Type B pancreatic cell (in vitro differentiated cells): Measurements from ENCODE around the gene MGAT4B. TPM values are rescaled to one million over a fixed set of nuclear protein-coding genes. Genes with fewer than 3 reads are reported as not detected.

Source experiments
- DNase-seq: peaks from one replicate; pipeline ENCODE4 v3.0.0; 2021; ENCODE audit warnings: mixed read lengths; ENCODE audit not compliant: unreplicated experiment; ENCODE audit errors: extremely low spot score
- H3K27ac Mint-ChIP-seq: 2 replicates; pipeline ENCODE4 v1.8.0; 2021; ENCODE audit warnings: mild to moderate bottlenecking, mixed read lengths
- H3K27me3 Mint-ChIP-seq: 2 replicates; pipeline ENCODE4 v1.8.0; 2021; ENCODE audit warnings: mixed read lengths
- H3K36me3 Mint-ChIP-seq: 2 replicates; pipeline ENCODE4 v1.8.0; 2021; ENCODE audit warnings: mixed read lengths
- H3K4me1 Mint-ChIP-seq: one replicate; pipeline ENCODE4 v1.8.0; 2021; ENCODE audit warnings: mixed read lengths; ENCODE audit not compliant: unreplicated experiment
- H3K4me3 Mint-ChIP-seq: 2 replicates; pipeline ENCODE4 v1.8.0; 2021; ENCODE audit warnings: mild to moderate bottlenecking, mixed read lengths
- H3K9me3 Mint-ChIP-seq: 2 replicates; pipeline ENCODE4 v1.8.0; 2021; ENCODE audit warnings: mixed read lengths
- CTCF ChIP-seq: fragments of 200-600 bp; sonication (generic); conservative IDR thresholded peaks from 2 replicates; pipeline ENCODE4 v1.5.0; 2021; ENCODE audit warnings: antibody characterized with exemption, mild to moderate bottlenecking
- total RNA-seq: library from RNA; stranded (reverse); gene quantifications from 2 replicates; pipeline ENCODE4 v1.2.1, GENCODE V29; 2021; ENCODE audit warnings: low replicate concordance

Gene MGAT4B
- total RNA-seq, 1 donor from 2014 or later: 169 TPM

- Mint-ChIP-seq H3K4me3 (no peak overlapping the region), H3K27ac (no peak overlapping the region), H3K4me1 (no peaks in the 10 kb centered on the region), H3K27me3 (no peaks in the 10 kb centered on the region), H3K9me3 (no peaks in the 10 kb centered on the region), H3K36me3 (peaks cover 1% of the 10 kb centered on the region)
- DNase-seq: no peak
- TF ChIP-seq CTCF: no peak
Observed at GRCh38 chr5:179783128-179783527, 23.5 kb downstream of the MGAT4B start.

DNA sequence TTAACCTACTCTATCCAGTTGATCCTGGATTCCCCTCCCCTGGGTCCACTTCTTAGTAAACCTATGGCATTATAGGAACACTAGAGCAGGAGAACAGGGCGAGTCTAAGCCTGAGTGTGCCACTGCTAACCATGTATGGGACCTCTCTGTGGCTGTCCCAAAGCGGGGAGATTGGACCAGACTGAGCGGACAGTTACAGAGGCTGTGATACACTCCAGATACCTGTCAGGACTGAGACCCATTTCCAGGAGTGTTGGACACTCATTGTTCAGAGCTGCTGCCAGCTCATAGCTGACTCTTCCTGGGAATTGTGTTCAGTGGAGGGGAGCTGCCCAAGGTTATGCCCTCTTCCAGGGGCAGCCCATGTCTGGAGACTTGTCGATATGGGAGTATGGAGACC is 24.8 kb downstream of the MGAT4B start:
- no peak for DNase-seq
- Mint-ChIP-seq H3K27me3 (no peaks in the 10 kb centered on the region), H3K27ac (peak overlapping the region; percentile 49), H3K4me1 (no peaks in the 10 kb centered on the region), H3K4me3 (no peak overlapping the region), H3K9me3 (no peaks in the 10 kb centered on the region), H3K36me3 (peaks cover 6% of the 10 kb centered on the region)
- no peak for TF ChIP-seq CTCF

GRCh38 chr5:179780362-179780761 is 26.3 kb downstream of the MGAT4B start:
- no peak for TF ChIP-seq CTCF
- no peaks in the 10 kb centered on the region for H3K4me1 Mint-ChIP-seq
- H3K4me3 Mint-ChIP-seq: no peak overlapping the region
- H3K9me3 Mint-ChIP-seq: no peaks in the 10 kb centered on the region
- no peaks in the 10 kb centered on the region for H3K27me3 Mint-ChIP-seq
- no peak for DNase-seq
- peaks cover 6% of the 10 kb centered on the region for H3K36me3 Mint-ChIP-seq
- H3K27ac Mint-ChIP-seq: no peak overlapping the region

GRCh38 chr5:179779826-179780225 is 26.8 kb downstream of the MGAT4B start:
- no peaks in the 10 kb centered on the region for H3K4me1 Mint-ChIP-seq
- no peak overlapping the region for H3K4me3 Mint-ChIP-seq
- no peaks in the 10 kb centered on the region for H3K27me3 Mint-ChIP-seq
- no peak for TF ChIP-seq CTCF
- no peak overlapping the region for H3K27ac Mint-ChIP-seq
- no peaks in the 10 kb centered on the region for H3K9me3 Mint-ChIP-seq
- peaks cover 6% of the 10 kb centered on the region for H3K36me3 Mint-ChIP-seq
- no peak for DNase-seq

DNA sequence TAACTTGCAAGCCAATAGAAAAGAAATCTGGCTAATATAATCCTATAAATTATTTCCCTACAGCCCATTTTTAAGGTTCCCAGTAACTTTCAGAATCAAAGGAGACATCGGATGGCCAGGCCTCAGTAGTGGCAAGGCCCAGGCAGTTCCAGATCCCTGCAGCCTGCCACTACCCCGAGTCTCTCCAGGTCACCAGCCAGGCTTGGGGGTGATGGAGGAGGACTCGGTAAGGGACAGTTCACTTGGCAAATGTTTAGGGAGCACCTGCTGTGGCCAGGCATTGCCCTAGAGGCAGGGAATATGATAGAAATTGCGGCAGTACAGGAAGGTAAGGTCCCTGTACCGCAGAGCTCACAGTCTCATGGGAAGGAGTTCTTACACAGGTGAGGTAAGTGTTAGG is 28.1 kb downstream of the MGAT4B start:
- H3K4me1 Mint-ChIP-seq: no peaks in the 10 kb centered on the region
- H3K4me3 Mint-ChIP-seq: no peak overlapping the region
- H3K27ac Mint-ChIP-seq: no peak overlapping the region
- no peaks in the 10 kb centered on the region for H3K27me3 Mint-ChIP-seq
- TF ChIP-seq CTCF: no peak
- H3K36me3 Mint-ChIP-seq: peaks cover 6% of the 10 kb centered on the region
- DNase-seq: no peak
- H3K9me3 Mint-ChIP-seq: no peaks in the 10 kb centered on the region

GRCh38 chr5:179777909-179778308 is 28.8 kb downstream of the MGAT4B start:
- Mint-ChIP-seq H3K9me3 (no peaks in the 10 kb centered on the region), H3K36me3 (peaks cover 10% of the 10 kb centered on the region), H3K4me3 (no peak overlapping the region), H3K27me3 (no peaks in the 10 kb centered on the region), H3K4me1 (no peaks in the 10 kb centered on the region), H3K27ac (peak overlapping the region; percentile 22)
- TF ChIP-seq CTCF: no peak
- no peak for DNase-seq
